ENCODE measurements around the gene SUMF2.
"Not testable (repeated sequence)": the region's sequence is repeated elsewhere in the genome, so short reads cannot be mapped to it uniquely, and the experiment has no call there.

DNA sequence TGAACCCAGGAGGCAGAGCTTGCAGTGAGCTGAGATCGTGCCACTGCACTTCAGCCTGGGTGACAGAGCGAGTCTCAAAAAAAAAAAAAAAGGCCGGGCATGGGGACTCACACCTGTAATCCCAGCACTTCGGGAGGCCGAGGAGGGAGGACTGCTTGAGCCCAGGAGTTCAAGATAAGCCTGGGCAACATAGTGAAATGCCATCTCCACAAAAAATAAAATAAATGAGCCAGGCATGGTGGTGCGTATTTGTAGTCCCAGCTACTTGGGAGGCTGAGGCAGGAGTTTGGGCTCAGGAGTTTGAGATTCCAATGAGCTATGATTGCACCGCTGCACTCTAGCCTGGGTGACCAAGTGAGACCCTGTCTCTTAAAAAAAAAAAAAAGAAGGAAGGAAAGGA, 31.5 kb upstream of the SUMF2 start:
- TF ChIP-seq, protein P1, sequence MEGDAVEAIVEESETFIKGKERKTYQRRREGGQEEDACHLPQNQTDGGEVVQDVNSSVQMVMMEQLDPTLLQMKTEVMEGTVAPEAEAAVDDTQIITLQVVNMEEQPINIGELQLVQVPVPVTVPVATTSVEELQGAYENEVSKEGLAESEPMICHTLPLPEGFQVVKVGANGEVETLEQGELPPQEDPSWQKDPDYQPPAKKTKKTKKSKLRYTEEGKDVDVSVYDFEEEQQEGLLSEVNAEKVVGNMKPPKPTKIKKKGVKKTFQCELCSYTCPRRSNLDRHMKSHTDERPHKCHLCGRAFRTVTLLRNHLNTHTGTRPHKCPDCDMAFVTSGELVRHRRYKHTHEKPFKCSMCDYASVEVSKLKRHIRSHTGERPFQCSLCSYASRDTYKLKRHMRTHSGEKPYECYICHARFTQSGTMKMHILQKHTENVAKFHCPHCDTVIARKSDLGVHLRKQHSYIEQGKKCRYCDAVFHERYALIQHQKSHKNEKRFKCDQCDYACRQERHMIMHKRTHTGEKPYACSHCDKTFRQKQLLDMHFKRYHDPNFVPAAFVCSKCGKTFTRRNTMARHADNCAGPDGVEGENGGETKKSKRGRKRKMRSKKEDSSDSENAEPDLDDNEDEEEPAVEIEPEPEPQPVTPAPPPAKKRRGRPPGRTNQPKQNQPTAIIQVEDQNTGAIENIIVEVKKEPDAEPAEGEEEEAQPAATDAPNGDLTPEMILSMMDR (IDR thresholded peaks at IDR 0.05; ENCODE audit: insufficient read depth, low read length, poor library complexity, severe bottlenecking): not testable (repeated sequence)
- TF ChIP-seq EZH2phosphoT487 (conservative IDR thresholded peaks at IDR 0.05; ENCODE audit: low read length): not testable (repeated sequence)
